Urinary bladder (tissue), 4 donors: ENCODE results near the gene CACNA2D1. TPM values are rescaled to one million over a fixed set of nuclear protein-coding genes. Genes with fewer than 3 reads are reported as not detected.

Experiments
- DNase-seq: peaks from one replicate; pipeline ENCODE4 v3.0.0-alpha.2; 2015; ENCODE audit errors: extremely low spot score
- H3K27ac ChIP-seq: one replicate; pipeline ENCODE4 v1.5.1; 2013; ENCODE audit warnings: low read depth, mild to moderate bottlenecking, moderate library complexity
- H3K36me3 ChIP-seq: one replicate; pipeline ENCODE4 v1.6.1; 2013; ENCODE audit warnings: mild to moderate bottlenecking, moderate library complexity; ENCODE audit not compliant: insufficient read depth
- H3K4me1 ChIP-seq: one replicate; pipeline ENCODE4 v1.6.1; 2013; ENCODE audit warnings: mild to moderate bottlenecking, moderate library complexity; ENCODE audit not compliant: insufficient read depth
- H3K4me3 ChIP-seq: one replicate; pipeline ENCODE4 v1.5.1; 2013; ENCODE audit warnings: low read depth, low read length
- WGBS: extraction: QIAGEN DNeasy Blood & Tissue Kit; methylation state at CpG from one replicate; pipeline ENCODE4 v1.1.7; 2013; 5-methylcytosine and 5-hydroxymethylcytosine counted together
- polyA plus RNA-seq: library from polyadenylated mRNA; stranded (reverse); fragments of 200-250 nt; gene quantifications from one replicate; pipeline ENCODE4 v1.2.3, GENCODE V29; 2013
- total RNA-seq: library from RNA; depleted of rRNA; stranded (reverse); fragments of >200 nt; gene quantifications from one replicate; pipeline ENCODE4 v1.2.3, GENCODE V29; 2014
- donor health status: healthy with polysubstance abuse.
- donor health status: healthy.

Gene CACNA2D1
- total and polyA plus RNA-seq, 2 donors: 18.7 to 89.1 TPM

GRCh38 chr7:81929386-81929785, 514.2 kb downstream of the CACNA2D1 start:
- no peak overlapping the region for H3K4me3 ChIP-seq
- H3K4me1 ChIP-seq: no peaks in the 10 kb centered on the region
- no peak for DNase-seq
- no peaks in the 10 kb centered on the region for H3K36me3 ChIP-seq
- H3K27ac ChIP-seq: no peak overlapping the region

- H3K27ac ChIP-seq: no peak overlapping the region
- H3K4me1 ChIP-seq: no peaks in the 10 kb centered on the region
- 56% methylated on average over 2 of the region's 2 CpGs for WGBS
- no peaks in the 10 kb centered on the region for H3K36me3 ChIP-seq
- H3K4me3 ChIP-seq: no peak overlapping the region
- DNase-seq: no peak
Measured at GRCh38 chr7:81926154-81926553, 517.4 kb downstream of the CACNA2D1 start.

GRCh38 chr7:81925530-81925929, 518.0 kb downstream of the CACNA2D1 start:
- Histone ChIP-seq H3K36me3 (no peaks in the 10 kb centered on the region), H3K27ac (no peak overlapping the region), H3K4me3 (no peak overlapping the region), H3K4me1 (no peaks in the 10 kb centered on the region)
- 88% methylated on average over 3 of the region's 3 CpGs for WGBS
- no peak for DNase-seq

- 80% methylated on average over 2 of the region's 2 CpGs for WGBS
- H3K27ac ChIP-seq: no peak overlapping the region
- H3K4me3 ChIP-seq: no peak overlapping the region
- H3K36me3 ChIP-seq: no peaks in the 10 kb centered on the region
- DNase-seq: no peak
- no peaks in the 10 kb centered on the region for H3K4me1 ChIP-seq
Measured at GRCh38 chr7:81924494-81924893, 519.1 kb downstream of the CACNA2D1 start.

- H3K36me3 ChIP-seq: no peaks in the 10 kb centered on the region
- no peak overlapping the region for H3K4me3 ChIP-seq
- 89% methylated on average over 3 of the region's 3 CpGs for WGBS
- no peaks in the 10 kb centered on the region for H3K4me1 ChIP-seq
- H3K27ac ChIP-seq: no peak overlapping the region
- no peak for DNase-seq
Measured at GRCh38 chr7:81919494-81919893, 524.1 kb downstream of the CACNA2D1 start.

GRCh38 chr7:81908220-81908619, 535.4 kb downstream of the CACNA2D1 start:
- WGBS: 80% methylated on average over 2 of the region's 2 CpGs
- Histone ChIP-seq H3K4me1 (no peaks in the 10 kb centered on the region), H3K4me3 (no peak overlapping the region), H3K36me3 (no peaks in the 10 kb centered on the region), H3K27ac (no peak overlapping the region)
- DNase-seq: no peak

- WGBS: 95% methylated on average over 2 of the region's 2 CpGs
- no peak overlapping the region for H3K4me3 ChIP-seq
Measured at GRCh38 chr7:81903115-81903514, 540.5 kb downstream of the CACNA2D1 start.

GRCh38 chr7:81902536-81902935, 541.0 kb downstream of the CACNA2D1 start:
- no peak overlapping the region for H3K27ac ChIP-seq
- H3K4me1 ChIP-seq: no peaks in the 10 kb centered on the region
- no peak overlapping the region for H3K4me3 ChIP-seq
- 87% methylated on average over 3 of the region's 3 CpGs for WGBS
- no peaks in the 10 kb centered on the region for H3K36me3 ChIP-seq
- DNase-seq: no peak

More at GRCh38 chr7:81903115-81903514, 540.5 kb downstream of the CACNA2D1 start:
- DNase-seq: no peak
- H3K36me3 ChIP-seq: no peaks in the 10 kb centered on the region
- no peak overlapping the region for H3K27ac ChIP-seq
- H3K4me1 ChIP-seq: no peaks in the 10 kb centered on the region
